Astrocyte (in vitro differentiated cells and primary cell): Measurements from ENCODE around the gene FABP3. TPM values are rescaled to one million over a fixed set of nuclear protein-coding genes. Genes with fewer than 3 reads are reported as not detected.

Source experiments
- DNase-seq: peaks from one replicate; pipeline ENCODE4 v3.0.0-alpha.2; 2010; ENCODE audit warnings: low read depth
- FAIRE-seq: peaks from 2 replicates; lab custom pipeline; 2011; peaks lifted over from hg19 to GRCh38; lab: Jason Lieb, UNC
- H2AFZ ChIP-seq: 2 replicates; pipeline ENCODE4 v1.6.0; 2012; ENCODE audit warnings: low read depth, low read length, inconsistent platforms
- H3K27ac ChIP-seq: 2 replicates; pipeline ENCODE4 v1.5.1; 2011; ENCODE audit warnings: low read depth, low read length, inconsistent platforms
- H3K27me3 ChIP-seq: 2 replicates; pipeline ENCODE4 v1.6.0; 2011; ENCODE audit warnings: low read length, inconsistent platforms; ENCODE audit not compliant: insufficient read depth
- H3K36me3 ChIP-seq: 2 replicates; pipeline ENCODE4 v1.5.1; 2011; ENCODE audit warnings: low read length, inconsistent platforms; ENCODE audit not compliant: insufficient read depth
- H3K4me1 ChIP-seq: 2 replicates; pipeline ENCODE4 v1.5.1; 2011; ENCODE audit warnings: low read length, inconsistent platforms; ENCODE audit not compliant: insufficient read depth
- H3K4me2 ChIP-seq: 2 replicates; pipeline ENCODE4 v1.6.0; 2012; ENCODE audit warnings: low read length, inconsistent platforms
- H3K4me3 ChIP-seq: 2 replicates; pipeline ENCODE4 v1.5.1; 2011; ENCODE audit warnings: low read depth, mild to moderate bottlenecking, low read length, inconsistent platforms; ENCODE audit not compliant: insufficient read depth
- H3K79me2 ChIP-seq: 2 replicates; pipeline ENCODE4 v1.6.0; 2012; ENCODE audit warnings: mild to moderate bottlenecking, low read length, inconsistent platforms; ENCODE audit not compliant: insufficient read depth
- H3K9ac ChIP-seq: 2 replicates; pipeline ENCODE4 v1.6.0; 2012; ENCODE audit warnings: mild to moderate bottlenecking, low read length, inconsistent platforms
- H3K9me3 ChIP-seq: 2 replicates; pipeline ENCODE4 v1.5.1; 2012; ENCODE audit warnings: low read depth, mild to moderate bottlenecking, low read length, inconsistent platforms; ENCODE audit not compliant: insufficient read depth
- H4K20me1 ChIP-seq: 2 replicates; pipeline ENCODE4 v1.6.0; 2012; ENCODE audit warnings: low read length, inconsistent platforms; ENCODE audit not compliant: insufficient read depth
- H3K27ac Mint-ChIP-seq: one replicate; pipeline ENCODE4 v1.8.0; 2021; ENCODE audit warnings: mild to moderate bottlenecking, mixed read lengths; ENCODE audit not compliant: unreplicated experiment
- H3K27me3 Mint-ChIP-seq: one replicate; pipeline ENCODE4 v1.8.0; 2021; ENCODE audit warnings: low read depth, mixed read lengths; ENCODE audit not compliant: unreplicated experiment
- H3K36me3 Mint-ChIP-seq: one replicate; pipeline ENCODE4 v1.8.0; 2021; ENCODE audit warnings: low read depth, mixed read lengths; ENCODE audit not compliant: unreplicated experiment
- H3K4me1 Mint-ChIP-seq: one replicate; pipeline ENCODE4 v1.8.0; 2021; ENCODE audit warnings: low read depth, mixed read lengths; ENCODE audit not compliant: unreplicated experiment
- H3K4me3 Mint-ChIP-seq: one replicate; pipeline ENCODE4 v1.8.0; 2021; ENCODE audit warnings: mild to moderate bottlenecking, moderate library complexity, mixed read lengths; ENCODE audit not compliant: unreplicated experiment
- H3K9me3 Mint-ChIP-seq: one replicate; pipeline ENCODE4 v1.8.0; 2021; ENCODE audit warnings: mild to moderate bottlenecking, mixed read lengths; ENCODE audit not compliant: unreplicated experiment
- EZH2 ChIP-seq: IDR thresholded peaks from 2 replicates; pipeline ENCODE4 v1.6.1; 2012; ENCODE audit warnings: mild to moderate bottlenecking, low read length, inconsistent platforms; ENCODE audit not compliant: insufficient read depth
- total RNA-seq: library from RNA; stranded (reverse); gene quantifications from 2 replicates; pipeline ENCODE4 v1.2.1, GENCODE V29; 2021
- TF ChIP-seq, protein P1 (sequence below): IDR thresholded peaks from 2 replicates; pipeline ENCODE4 v1.5.1; 2011; ENCODE audit warnings: low read depth, mild to moderate bottlenecking, inconsistent platforms, low read length, moderate library complexity; ENCODE audit not compliant: insufficient read depth

Gene FABP3
- total RNA-seq, 1 donor from 2014 or later, result 20.4 TPM

DNA sequence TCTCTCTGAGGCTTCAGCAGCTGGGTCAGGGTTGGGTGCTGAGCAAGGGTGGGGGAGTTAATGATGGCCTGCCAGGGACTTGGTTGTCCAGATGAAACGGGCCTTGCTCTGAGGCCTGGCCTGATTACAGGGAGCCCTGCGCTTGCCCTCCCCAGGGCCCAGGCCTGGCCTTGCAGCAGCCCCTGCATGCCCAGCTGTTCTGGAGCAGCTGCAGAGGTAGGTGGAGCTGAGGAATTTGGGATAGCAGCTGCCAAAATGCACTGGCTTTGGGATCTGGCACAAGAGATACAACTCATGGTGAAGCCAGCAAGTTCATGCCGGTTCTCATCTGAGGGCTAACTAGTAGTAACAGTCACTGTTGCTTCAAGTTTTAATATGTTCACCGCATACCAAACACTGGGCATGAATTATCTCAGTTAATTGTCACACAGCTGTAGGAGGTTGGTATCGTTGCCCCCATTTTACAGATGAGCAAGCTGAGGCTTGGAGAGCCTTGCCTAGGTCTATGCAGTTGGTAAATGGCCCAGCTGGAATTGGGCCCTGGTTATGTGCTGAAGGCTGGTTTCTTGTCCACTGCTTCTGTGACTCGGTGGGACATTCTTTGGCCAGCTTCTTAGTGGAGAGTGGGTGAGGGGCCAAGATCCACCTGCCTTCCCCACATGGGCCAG is 32.8 kb upstream of the FABP3 start:
- no peaks in the 10 kb centered on the region for H3K36me3 Mint-ChIP-seq
- no peak overlapping the region for H3K4me2 ChIP-seq
- no peaks in the 10 kb centered on the region for H3K9me3 ChIP-seq
- no peaks in the 10 kb centered on the region for H4K20me1 ChIP-seq
- H3K27ac Mint-ChIP-seq, result no peak overlapping the region
- no peaks in the 10 kb centered on the region for H3K9me3 Mint-ChIP-seq
- H3K27ac ChIP-seq, result no peak overlapping the region
- no peaks in the 10 kb centered on the region for H3K27me3 ChIP-seq
- H3K4me3 ChIP-seq, result no peak overlapping the region
- H3K27me3 Mint-ChIP-seq, result peaks cover 31% of the 10 kb centered on the region
- H3K4me1 Mint-ChIP-seq, result no peaks in the 10 kb centered on the region
- H2AFZ ChIP-seq, result no peak overlapping the region
- DNase-seq (no peak), FAIRE-seq (no peak)
- TF ChIP-seq, protein P1, sequence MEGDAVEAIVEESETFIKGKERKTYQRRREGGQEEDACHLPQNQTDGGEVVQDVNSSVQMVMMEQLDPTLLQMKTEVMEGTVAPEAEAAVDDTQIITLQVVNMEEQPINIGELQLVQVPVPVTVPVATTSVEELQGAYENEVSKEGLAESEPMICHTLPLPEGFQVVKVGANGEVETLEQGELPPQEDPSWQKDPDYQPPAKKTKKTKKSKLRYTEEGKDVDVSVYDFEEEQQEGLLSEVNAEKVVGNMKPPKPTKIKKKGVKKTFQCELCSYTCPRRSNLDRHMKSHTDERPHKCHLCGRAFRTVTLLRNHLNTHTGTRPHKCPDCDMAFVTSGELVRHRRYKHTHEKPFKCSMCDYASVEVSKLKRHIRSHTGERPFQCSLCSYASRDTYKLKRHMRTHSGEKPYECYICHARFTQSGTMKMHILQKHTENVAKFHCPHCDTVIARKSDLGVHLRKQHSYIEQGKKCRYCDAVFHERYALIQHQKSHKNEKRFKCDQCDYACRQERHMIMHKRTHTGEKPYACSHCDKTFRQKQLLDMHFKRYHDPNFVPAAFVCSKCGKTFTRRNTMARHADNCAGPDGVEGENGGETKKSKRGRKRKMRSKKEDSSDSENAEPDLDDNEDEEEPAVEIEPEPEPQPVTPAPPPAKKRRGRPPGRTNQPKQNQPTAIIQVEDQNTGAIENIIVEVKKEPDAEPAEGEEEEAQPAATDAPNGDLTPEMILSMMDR, result no peak
- no peak for TF ChIP-seq EZH2
- peaks cover 7% of the 10 kb centered on the region for H3K4me1 ChIP-seq
- no peaks in the 10 kb centered on the region for H3K36me3 ChIP-seq
- no peak overlapping the region for H3K9ac ChIP-seq
- no peaks in the 10 kb centered on the region for H3K79me2 ChIP-seq
- H3K4me3 Mint-ChIP-seq, result no peak overlapping the region

DNA sequence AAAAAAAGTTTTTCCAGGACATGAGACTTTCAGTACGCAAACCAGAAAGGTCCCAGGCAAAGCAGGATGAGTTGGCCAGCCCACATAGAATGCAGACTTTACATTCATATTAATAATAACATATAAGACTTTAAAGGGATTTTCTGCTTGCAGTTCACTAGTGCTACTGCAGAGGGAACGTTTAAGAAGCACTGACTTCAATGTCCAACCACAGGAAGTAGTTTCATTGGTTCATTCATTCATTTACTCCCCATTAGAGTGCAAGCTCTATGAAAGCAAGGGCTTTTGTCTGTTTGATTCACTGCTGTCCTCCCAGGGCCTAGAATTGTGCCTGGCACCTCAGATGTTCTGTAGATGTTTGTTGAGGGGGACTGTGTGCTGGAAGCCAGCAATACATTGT is 28.4 kb upstream of the FABP3 start:
- H3K27ac ChIP-seq, result no peak overlapping the region
- peaks cover 2% of the 10 kb centered on the region for H3K9me3 Mint-ChIP-seq
- peaks cover 10% of the 10 kb centered on the region for H3K4me1 Mint-ChIP-seq
- peaks cover 16% of the 10 kb centered on the region for H3K4me1 ChIP-seq
- H3K4me2 ChIP-seq, result no peak overlapping the region
- FAIRE-seq (no peak), DNase-seq (no peak)
- H4K20me1 ChIP-seq, result no peaks in the 10 kb centered on the region
- no peak overlapping the region for H3K4me3 ChIP-seq
- no peak overlapping the region for H3K27ac Mint-ChIP-seq
- H3K9me3 ChIP-seq, result no peaks in the 10 kb centered on the region
- H3K27me3 ChIP-seq, result no peaks in the 10 kb centered on the region
- peaks cover 10% of the 10 kb centered on the region for H3K27me3 Mint-ChIP-seq
- H3K36me3 ChIP-seq, result no peaks in the 10 kb centered on the region
- TF ChIP-seq, protein P1, result peak; percentile 5
- TF ChIP-seq EZH2, result no peak
- H2AFZ ChIP-seq, result no peak overlapping the region
- H3K4me3 Mint-ChIP-seq, result no peak overlapping the region
- no peaks in the 10 kb centered on the region for H3K79me2 ChIP-seq
- H3K9ac ChIP-seq, result no peak overlapping the region
- no peaks in the 10 kb centered on the region for H3K36me3 Mint-ChIP-seq

DNA sequence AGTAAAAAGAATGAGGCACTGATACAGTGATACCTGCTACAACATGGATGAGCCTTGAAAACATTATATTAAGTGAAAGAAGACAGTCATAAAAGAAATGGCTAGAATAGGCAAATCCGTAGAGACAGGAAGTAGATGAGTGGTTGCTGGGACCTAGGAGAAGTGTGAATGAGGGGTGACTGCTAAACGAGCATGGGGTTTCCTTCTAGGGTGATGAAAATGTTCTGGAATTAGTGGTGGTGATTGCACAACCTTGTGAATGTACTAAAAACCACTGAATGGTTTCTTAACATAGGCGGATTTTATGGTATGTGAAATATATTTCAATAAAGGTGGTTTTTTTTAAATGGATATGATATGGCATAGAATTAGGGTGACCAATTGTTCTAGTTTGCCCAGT is 27.5 kb upstream of the FABP3 start:
- TF ChIP-seq, protein P1, result no peak
- TF ChIP-seq EZH2, result no peak
- no peaks in the 10 kb centered on the region for H4K20me1 ChIP-seq
- H3K36me3 Mint-ChIP-seq, result no peaks in the 10 kb centered on the region
- no peak overlapping the region for H3K4me3 ChIP-seq
- DNase-seq, result no peak
- H3K27ac Mint-ChIP-seq, result no peak overlapping the region
- peaks cover 2% of the 10 kb centered on the region for H3K9me3 Mint-ChIP-seq
- H3K27me3 Mint-ChIP-seq, result peaks cover 13% of the 10 kb centered on the region
- H3K4me1 ChIP-seq, result peaks cover 16% of the 10 kb centered on the region
- no peak overlapping the region for H3K27ac ChIP-seq
- H3K9ac ChIP-seq, result no peak overlapping the region
- H3K9me3 ChIP-seq, result no peaks in the 10 kb centered on the region
- H2AFZ ChIP-seq, result no peak overlapping the region
- peaks cover 10% of the 10 kb centered on the region for H3K4me1 Mint-ChIP-seq
- no peak overlapping the region for H3K4me2 ChIP-seq
- H3K36me3 ChIP-seq, result no peaks in the 10 kb centered on the region
- no peaks in the 10 kb centered on the region for H3K27me3 ChIP-seq
- H3K4me3 Mint-ChIP-seq, result no peak overlapping the region
- H3K79me2 ChIP-seq, result no peaks in the 10 kb centered on the region
- no peak for FAIRE-seq
